PFSK-1 (cell line): Measurements from ENCODE around the gene ARID4B.

Experiments
- FOXP2 ChIP-seq: optimal IDR thresholded peaks from 2 replicates; pipeline ENCODE3; 2011; ENCODE audit warnings: borderline replicate concordance, control low read depth, inconsistent platforms; ENCODE audit not compliant: insufficient read depth; ENCODE audit errors: extremely low read length, extremely low read depth
- POLR2AphosphoS5 ChIP-seq: IDR thresholded peaks from 2 replicates; pipeline ENCODE4 v1.6.1; 2012; ENCODE audit warnings: low read depth, mild to moderate bottlenecking, control low read depth, low read length, moderate library complexity
- REST ChIP-seq, 2 experiments: IDR thresholded peaks; 2 replicates each; pipeline versions ENCODE4 v1.6.1 to v1.8.0; 2011 to 2012; ENCODE audit warnings: low read depth in 2 of 2, low read length in 2 of 2, control low read depth in 1 of 2, inconsistent platforms in 1 of 2, mild to moderate bottlenecking in 1 of 2, moderate library complexity in 1 of 2; ENCODE audit not compliant: insufficient read depth in 1 of 2
- SIN3A ChIP-seq: IDR thresholded peaks from 2 replicates; pipeline ENCODE4 v1.6.1; 2012; ENCODE audit warnings: mild to moderate bottlenecking, low read length, moderate library complexity, borderline replicate concordance; ENCODE audit not compliant: insufficient read depth

- TF ChIP-seq POLR2AphosphoS5, result no peak
- TF ChIP-seq REST (IDR thresholded peaks at IDR 0.05; ENCODE audit: insufficient read depth in 1 of 2, low read depth in 2 of 2, low read length in 2 of 2), result no peak
- no peak for TF ChIP-seq SIN3A
- no peak for TF ChIP-seq FOXP2
These were observed 31.2 kb downstream of the ARID4B start for GRCh38 chr1:235296729-235297128.
